Astrocyte of the cerebellum (primary cell): ENCODE measurements around the gene OBSCN.

Experiments used
- DNase-seq: peaks from one replicate; pipeline ENCODE4 v3.0.0-alpha.2; 2011; ENCODE audit warnings: low read depth
- H3K4me3 ChIP-seq: 2 replicates; pipeline ENCODE4 v1.5.1; 2011; ENCODE audit warnings: mild to moderate bottlenecking, low read depth, low read length, moderate library complexity
- CTCF ChIP-seq: IDR thresholded peaks from 2 replicates; pipeline ENCODE4 v1.5.1; 2012; ENCODE audit warnings: low read length, low read depth, moderate library complexity, mild to moderate bottlenecking; ENCODE audit errors: missing control alignments
- in situ Hi-C: cut with HindIII; loops from 2 replicates; pipeline ENCODE4 v1.10.0; 2017; ENCODE audit warnings: low sequenced_read_pairs

Gene OBSCN

DNA sequence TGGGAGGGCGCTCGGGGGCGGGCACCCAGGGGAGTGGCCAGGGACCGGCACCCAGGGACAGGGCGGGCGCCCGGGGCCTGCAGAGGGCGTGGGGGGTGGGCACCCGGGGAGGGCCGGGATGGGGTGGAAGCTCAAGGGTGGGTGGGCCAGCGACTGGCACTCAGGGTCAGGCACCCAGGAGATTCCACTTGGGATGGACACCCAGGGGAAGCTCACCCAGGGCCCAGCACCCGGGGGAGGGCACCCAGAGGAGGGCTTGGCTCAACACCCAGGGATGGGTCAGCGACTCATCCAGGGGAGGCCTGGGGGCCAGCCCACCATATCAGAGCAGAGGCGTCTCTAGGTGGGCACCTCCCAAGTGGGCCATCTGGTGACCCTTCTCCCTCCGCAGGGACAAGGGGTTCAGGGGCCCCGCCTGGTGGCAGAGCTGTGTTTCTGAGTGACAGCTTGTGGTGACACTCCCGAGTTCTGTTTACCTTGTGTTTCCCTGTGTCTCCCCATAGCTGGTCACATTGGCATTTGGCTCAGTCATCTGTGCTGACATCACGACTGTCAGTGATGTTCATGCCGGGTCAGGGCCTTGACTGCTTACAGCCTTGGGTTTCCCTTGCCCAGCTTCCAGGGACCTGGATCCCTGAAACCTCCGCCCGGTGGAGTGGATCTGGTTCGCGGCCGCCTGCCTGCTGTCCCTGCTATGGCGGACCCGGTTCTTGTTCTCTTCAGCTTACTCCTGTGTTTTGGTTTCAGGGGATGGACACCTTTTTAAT, 41.5 kb upstream of the OBSCN start:
- TF ChIP-seq CTCF, result peak; percentile 34
- peak overlapping the region; percentile 72 for H3K4me3 ChIP-seq
- DNase-seq, result peak; percentile 4
- in situ Hi-C loops, result loop anchor here (5.0 kb wide), 1 partner anchor 301 kb away; no protein-coding TSS in a partner anchor

GRCh38 chr1:228168563-228169270, 39.1 kb upstream of the OBSCN start:
- DNase-seq, result no peak
- no peak overlapping the region for H3K4me3 ChIP-seq
- in situ Hi-C loops, result loop anchor here (5.0 kb wide), 1 partner anchor 299 kb away; no protein-coding TSS in a partner anchor
- no peak for TF ChIP-seq CTCF

GRCh38 chr1:228169345-228169744, 38.5 kb upstream of the OBSCN start:
- TF ChIP-seq CTCF, result no peak
- no peak for DNase-seq
- in situ Hi-C loops, result loop anchor here (5.0 kb wide), 1 partner anchor 298 kb away; no protein-coding TSS in a partner anchor
- no peak overlapping the region for H3K4me3 ChIP-seq

DNA sequence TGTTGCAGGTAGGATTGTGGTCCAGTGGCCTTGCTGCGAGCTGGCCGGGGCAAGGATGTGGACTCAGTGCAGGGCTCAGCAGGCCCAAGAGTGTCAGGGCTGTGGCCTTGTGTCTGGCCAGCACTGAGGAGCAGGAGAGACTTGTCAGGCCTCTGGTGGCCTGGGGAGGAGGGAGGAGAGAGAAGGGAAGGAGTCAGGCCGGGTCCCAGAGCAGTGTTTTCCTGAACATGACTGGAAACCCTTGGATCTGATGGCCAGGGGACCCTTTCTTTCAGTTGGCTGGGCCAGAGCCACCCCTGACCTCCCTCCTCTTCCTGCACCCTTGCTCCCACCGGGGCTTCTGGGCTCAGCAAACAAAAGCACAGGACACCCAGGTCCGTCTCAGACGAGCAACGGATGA, 37.2 kb upstream of the OBSCN start:
- DNase-seq, result no peak
- in situ Hi-C loops, result no loop called here
- TF ChIP-seq CTCF, result no peak
- no peak overlapping the region for H3K4me3 ChIP-seq

- in situ Hi-C loops, result no loop called here
- TF ChIP-seq CTCF, result no peak
- DNase-seq, result no peak
- H3K4me3 ChIP-seq, result no peak overlapping the region
Observed at GRCh38 chr1:228171221-228171891, 36.5 kb upstream of the OBSCN start.
